Gastrocnemius medialis (tissue), 4 donors: ENCODE data around the gene EDC4. TPM values are rescaled to one million over a fixed set of nuclear protein-coding genes. Genes with fewer than 3 reads are reported as not detected.
A peak's percentile ranks its signal among the peaks of the same experiment; 100 is the strongest.

Source experiments
- ATAC-seq, 2 donors: fragments of 150-250 bp; one replicate each; pipeline ENCODE4 v1.9.1; 2016
- DNase-seq, 2 donors: peaks; one replicate each; pipeline ENCODE4 v3.0.0-alpha.2; 2019
- H3K27ac ChIP-seq, 4 donors: fragments of 200-600 bp; sonication (generic); 1 replicate in 1 of 4; 2 replicates in 3 of 4; pipeline ENCODE4 v1.5.1; 2016 to 2018; ENCODE audit warnings: mild to moderate bottlenecking in 2 of 4, moderate library complexity in 1 of 4
- H3K27me3 ChIP-seq, 3 donors: fragments of 200-600 bp; sonication (generic) in 2 of 3; 1 replicate in 1 of 3; 2 replicates in 2 of 3; pipeline versions ENCODE4 v1.5.1 to v1.6.0; 2016 to 2019; ENCODE audit warnings: mild to moderate bottlenecking in 1 of 3, moderate library complexity in 1 of 3
- H3K36me3 ChIP-seq, 2 donors: fragments of 200-600 bp; sonication (generic) in 1 of 2; one replicate each; pipeline ENCODE4 v1.5.1; 2017 to 2018
- H3K4me1 ChIP-seq, 2 donors: fragments of 200-600 bp; sonication (generic) in 1 of 2; one replicate each; pipeline ENCODE4 v1.5.1; 2016 to 2017; ENCODE audit warnings: mild to moderate bottlenecking in 2 of 2
- H3K4me3 ChIP-seq, 4 donors: fragments of 200-600 bp; sonication (generic) in 3 of 4; 1 replicate in 1 of 4; 2 replicates in 3 of 4; pipeline ENCODE4 v1.5.1; 2016 to 2019; ENCODE audit warnings: mild to moderate bottlenecking in 2 of 4
- H3K9me3 ChIP-seq, 3 donors: fragments of 200-600 bp; sonication (generic) in 2 of 3; 1 replicate in 1 of 3; 2 replicates in 2 of 3; pipeline ENCODE4 v1.5.1; 2016 to 2019
- POLR2A ChIP-seq, 2 donors: fragments of 450-650 bp; IDR thresholded peaks; one replicate each; pipeline ENCODE4 v1.6.1; 2017; ENCODE audit warnings: antibody characterized with exemption in 2 of 2, mild to moderate bottlenecking in 2 of 2, moderate library complexity in 2 of 2
- in situ Hi-C, 4 donors: fragments of 200-750 bp; cut with MboI; loops; one replicate each; pipeline versions ENCODE4 v1.15.0 to v1.8.0; 2017; ENCODE audit warnings: low sequenced_read_pairs in 4 of 4
- intact Hi-C: fragments of 100-400 bp; cut with DNase I; formaldehyde crosslinking; loops from one replicate; pipeline ENCODE4 v1.15.1; 2023; ENCODE audit warnings: low total_unique reads
- total RNA-seq, 4 donors: library from RNA; depleted of rRNA; stranded (reverse); fragments of >200 nt; gene quantifications; one replicate each; pipeline versions ENCODE4 v1.1.0 to v1.2.3, GENCODE V29; 2016
- TF ChIP-seq, protein P1 (sequence below), 5 experiments: fragments of 450-650 bp in 3 of 5; fragments of 200-600 bp in 2 of 5; sonication (generic) in 2 of 5; IDR thresholded peaks in 4 of 5; conservative IDR thresholded peaks in 1 of 5; 1 replicate in 4 of 5; 2 replicates in 1 of 5; pipeline ENCODE4 v1.5.1; 2016 to 2019; ENCODE audit warnings: antibody characterized with exemption in 5 of 5, mild to moderate bottlenecking in 3 of 5, moderate library complexity in 3 of 5

Gene EDC4, protein sequence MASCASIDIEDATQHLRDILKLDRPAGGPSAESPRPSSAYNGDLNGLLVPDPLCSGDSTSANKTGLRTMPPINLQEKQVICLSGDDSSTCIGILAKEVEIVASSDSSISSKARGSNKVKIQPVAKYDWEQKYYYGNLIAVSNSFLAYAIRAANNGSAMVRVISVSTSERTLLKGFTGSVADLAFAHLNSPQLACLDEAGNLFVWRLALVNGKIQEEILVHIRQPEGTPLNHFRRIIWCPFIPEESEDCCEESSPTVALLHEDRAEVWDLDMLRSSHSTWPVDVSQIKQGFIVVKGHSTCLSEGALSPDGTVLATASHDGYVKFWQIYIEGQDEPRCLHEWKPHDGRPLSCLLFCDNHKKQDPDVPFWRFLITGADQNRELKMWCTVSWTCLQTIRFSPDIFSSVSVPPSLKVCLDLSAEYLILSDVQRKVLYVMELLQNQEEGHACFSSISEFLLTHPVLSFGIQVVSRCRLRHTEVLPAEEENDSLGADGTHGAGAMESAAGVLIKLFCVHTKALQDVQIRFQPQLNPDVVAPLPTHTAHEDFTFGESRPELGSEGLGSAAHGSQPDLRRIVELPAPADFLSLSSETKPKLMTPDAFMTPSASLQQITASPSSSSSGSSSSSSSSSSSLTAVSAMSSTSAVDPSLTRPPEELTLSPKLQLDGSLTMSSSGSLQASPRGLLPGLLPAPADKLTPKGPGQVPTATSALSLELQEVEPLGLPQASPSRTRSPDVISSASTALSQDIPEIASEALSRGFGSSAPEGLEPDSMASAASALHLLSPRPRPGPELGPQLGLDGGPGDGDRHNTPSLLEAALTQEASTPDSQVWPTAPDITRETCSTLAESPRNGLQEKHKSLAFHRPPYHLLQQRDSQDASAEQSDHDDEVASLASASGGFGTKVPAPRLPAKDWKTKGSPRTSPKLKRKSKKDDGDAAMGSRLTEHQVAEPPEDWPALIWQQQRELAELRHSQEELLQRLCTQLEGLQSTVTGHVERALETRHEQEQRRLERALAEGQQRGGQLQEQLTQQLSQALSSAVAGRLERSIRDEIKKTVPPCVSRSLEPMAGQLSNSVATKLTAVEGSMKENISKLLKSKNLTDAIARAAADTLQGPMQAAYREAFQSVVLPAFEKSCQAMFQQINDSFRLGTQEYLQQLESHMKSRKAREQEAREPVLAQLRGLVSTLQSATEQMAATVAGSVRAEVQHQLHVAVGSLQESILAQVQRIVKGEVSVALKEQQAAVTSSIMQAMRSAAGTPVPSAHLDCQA (N-terminal part only)
- 10 to 100 TPM; 27.5 to 58.9 (median 48.5) TPM for total RNA-seq

DNA sequence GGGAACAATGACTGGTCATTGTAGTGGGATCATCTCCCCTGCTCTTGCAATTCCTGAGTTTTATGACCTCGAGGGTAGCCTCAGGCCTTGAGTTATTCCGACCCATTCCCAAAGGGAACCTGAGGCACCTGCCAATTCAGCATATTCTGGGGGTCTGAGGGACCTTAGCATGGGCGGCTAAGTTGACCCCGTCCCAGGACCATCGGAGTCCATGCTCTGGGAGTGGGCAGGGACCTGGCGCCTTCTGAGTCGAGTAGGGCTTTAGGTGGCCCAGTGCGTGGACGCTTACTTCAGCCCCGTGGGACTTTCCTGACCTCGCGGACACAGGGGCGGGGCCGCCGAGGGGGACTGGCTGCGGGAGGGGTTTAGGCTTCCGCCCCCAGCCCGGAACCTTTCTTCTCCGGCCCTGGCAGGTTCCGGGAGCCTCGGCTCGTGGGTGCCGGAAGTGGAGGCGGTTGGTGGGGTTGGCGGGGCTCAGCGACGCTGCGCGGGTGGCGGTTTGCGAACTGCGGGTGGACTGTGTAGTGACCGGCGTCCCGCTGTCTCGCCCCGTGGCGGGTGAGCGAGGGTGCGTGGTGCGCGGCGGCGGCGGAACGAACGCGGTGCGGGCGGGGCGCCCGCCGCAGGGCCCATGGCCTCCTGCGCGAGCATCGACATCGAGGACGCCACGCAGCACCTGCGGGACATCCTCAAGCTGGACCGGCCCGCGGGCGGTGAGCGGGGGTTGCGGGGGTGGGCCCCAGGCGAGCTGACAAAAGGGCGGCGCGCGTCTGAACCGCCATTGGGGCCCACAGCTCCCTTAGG, at the start of gene EDC4:
Gene EDC4 (plus strand): TSS at position 422 of the 804 bp plus-strand sequence. CDS start 210 bp downstream, at position 632.
- Histone ChIP-seq H3K36me3 (peaks cover 0 to 52% of the 10 kb centered on the region in 2 donors), H3K4me1 (peaks cover 28 to 31% of the 10 kb centered on the region in 2 donors), H3K27ac (peak within 1 kb of the TSS; percentile 85 to 94 (median 89)), H3K9me3 (no peaks in the 10 kb centered on the region), H3K27me3 (no peaks in the 10 kb centered on the region), H3K4me3 (peak within 1 kb of the TSS; percentile 71 to 92 (median 84))
- ATAC-seq (peak; percentile 86 to 89), DNase-seq (peak; percentile 68 to 85)
- intact Hi-C loops, result loop anchor here (2.0 kb wide), 1 partner anchor 56 kb away; no protein-coding TSS in a partner anchor
- in situ Hi-C loops, result no loop called here
- TF ChIP-seq POLR2A (IDR thresholded peaks at IDR 0.05), result peak; percentile 73 to 88
- TF ChIP-seq, protein P1, sequence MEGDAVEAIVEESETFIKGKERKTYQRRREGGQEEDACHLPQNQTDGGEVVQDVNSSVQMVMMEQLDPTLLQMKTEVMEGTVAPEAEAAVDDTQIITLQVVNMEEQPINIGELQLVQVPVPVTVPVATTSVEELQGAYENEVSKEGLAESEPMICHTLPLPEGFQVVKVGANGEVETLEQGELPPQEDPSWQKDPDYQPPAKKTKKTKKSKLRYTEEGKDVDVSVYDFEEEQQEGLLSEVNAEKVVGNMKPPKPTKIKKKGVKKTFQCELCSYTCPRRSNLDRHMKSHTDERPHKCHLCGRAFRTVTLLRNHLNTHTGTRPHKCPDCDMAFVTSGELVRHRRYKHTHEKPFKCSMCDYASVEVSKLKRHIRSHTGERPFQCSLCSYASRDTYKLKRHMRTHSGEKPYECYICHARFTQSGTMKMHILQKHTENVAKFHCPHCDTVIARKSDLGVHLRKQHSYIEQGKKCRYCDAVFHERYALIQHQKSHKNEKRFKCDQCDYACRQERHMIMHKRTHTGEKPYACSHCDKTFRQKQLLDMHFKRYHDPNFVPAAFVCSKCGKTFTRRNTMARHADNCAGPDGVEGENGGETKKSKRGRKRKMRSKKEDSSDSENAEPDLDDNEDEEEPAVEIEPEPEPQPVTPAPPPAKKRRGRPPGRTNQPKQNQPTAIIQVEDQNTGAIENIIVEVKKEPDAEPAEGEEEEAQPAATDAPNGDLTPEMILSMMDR (IDR thresholded peaks at IDR 0.05 in 4 of 5, conservative IDR thresholded peaks at IDR 0.05 in 1 of 5), result no peak

GRCh38 chr16:67825119-67825518, 47.7 kb upstream of the EDC4 start:
- intact Hi-C loops (no loop called here), in situ Hi-C loops (loop anchor here in 2 of 4 donors (10.0 kb wide), 1 partner anchor 100 kb away; no protein-coding TSS in a partner anchor)
- H3K36me3 ChIP-seq, result peaks cover 0 to 31% of the 10 kb centered on the region in 2 donors
- TF ChIP-seq, protein P1 (IDR thresholded peaks at IDR 0.05 in 4 of 5, conservative IDR thresholded peaks at IDR 0.05 in 1 of 5), result no peak
- TF ChIP-seq POLR2A (IDR thresholded peaks at IDR 0.05), result no peak
- DNase-seq (no peak), ATAC-seq (no peak)
- H3K9me3 ChIP-seq, result no peaks in the 10 kb centered on the region
- no peak overlapping the region for H3K27ac ChIP-seq
- no peaks in the 10 kb centered on the region for H3K4me1 ChIP-seq
- H3K4me3 ChIP-seq, result no peak overlapping the region
- H3K27me3 ChIP-seq, result no peaks in the 10 kb centered on the region

GRCh38 chr16:67825906-67826305, 46.9 kb upstream of the EDC4 start:
- TF ChIP-seq POLR2A (IDR thresholded peaks at IDR 0.05), result no peak
- TF ChIP-seq, protein P1 (IDR thresholded peaks at IDR 0.05 in 4 of 5, conservative IDR thresholded peaks at IDR 0.05 in 1 of 5), result no peak
- DNase-seq (no peak), ATAC-seq (no peak)
- Histone ChIP-seq H3K4me1 (no peaks in the 10 kb centered on the region), H3K9me3 (no peaks in the 10 kb centered on the region), H3K4me3 (no peak overlapping the region), H3K27ac (no peak overlapping the region), H3K36me3 (peaks cover 0 to 39% of the 10 kb centered on the region in 2 donors), H3K27me3 (no peaks in the 10 kb centered on the region)
- in situ Hi-C loops (loop anchor here in 2 of 4 donors (10.0 kb wide), 1 partner anchor 99 kb away; no protein-coding TSS in a partner anchor), intact Hi-C loops (no loop called here)
